Measurements from ENCODE around the gene GATA5.

DNA sequence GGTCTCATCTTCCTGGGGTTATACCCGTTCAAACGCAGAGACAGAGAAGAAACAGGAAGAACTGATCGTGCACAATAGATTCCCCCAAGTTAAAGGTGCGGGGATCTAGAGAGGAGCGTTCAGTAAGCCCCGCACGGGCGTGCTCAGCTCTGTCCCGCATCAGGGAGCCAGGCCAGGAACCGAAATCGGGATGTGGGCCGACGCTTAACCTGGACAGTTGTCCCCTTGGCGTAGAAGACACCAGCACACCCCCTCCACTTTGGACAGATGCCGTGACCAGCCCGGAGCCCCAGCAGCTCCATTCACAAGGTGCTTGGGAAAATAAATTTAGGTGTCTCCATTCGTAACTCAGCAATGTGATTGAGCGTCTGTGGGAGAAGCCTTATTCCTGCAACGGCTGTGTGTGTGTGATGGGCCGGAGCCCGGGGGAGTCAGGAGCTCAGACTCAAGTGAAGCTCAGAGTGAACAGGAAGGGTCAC, 24.0 kb upstream of the GATA5 start:
- no peak for TF ChIP-seq TAF1 (IDR thresholded peaks at IDR 0.05; ENCODE audit: borderline replicate concordance, low read depth, low read length)
- TF ChIP-seq POLR2A (IDR thresholded peaks at IDR 0.05; ENCODE audit: low read depth, low read length): no peak
- no peak for TF ChIP-seq POLR2AphosphoS5 (IDR thresholded peaks at IDR 0.05; ENCODE audit: low read depth, low read length)

Data from GM12892 (cell line).